SK-N-SH treated with all-trans-retinoic acid at 6 μM for 48 hours (cell line): ENCODE data around the gene OSGIN1.

Experiments
- BACH2 ChIP-seq: fragments of 250-450 bp; sonication (Bioruptor Pico); IDR thresholded peaks from 2 replicates; pipeline ENCODE4 v1.9.0; 2021; ENCODE audit warnings: mild to moderate bottlenecking, borderline replicate concordance
- SNAI2 ChIP-seq: fragments of 250-450 bp; sonication (Bioruptor Pico); IDR thresholded peaks from 2 replicates; pipeline ENCODE4 v1.5.0; 2020; ENCODE audit warnings: mild to moderate bottlenecking, moderate library complexity
- TOX ChIP-seq: fragments of 250-450 bp; sonication (Bioruptor Pico); IDR thresholded peaks from 2 replicates; pipeline ENCODE4 v1.8.0; 2021; ENCODE audit warnings: mild to moderate bottlenecking, moderate library complexity, borderline replicate concordance
- ZFP3 ChIP-seq: fragments of 250-450 bp; sonication (Bioruptor Pico); IDR thresholded peaks from 2 replicates; pipeline ENCODE4 v1.5.0; 2020; ENCODE audit warnings: mild to moderate bottlenecking, moderate library complexity
- ZFP30 ChIP-seq: fragments of 450-650 bp; formaldehyde crosslinking; IDR thresholded peaks from 2 replicates; pipeline ENCODE4 v1.5.0; 2022; ENCODE audit warnings: mild to moderate bottlenecking, moderate library complexity
- ZNF565 ChIP-seq: fragments of 450-650 bp; formaldehyde crosslinking; conservative IDR thresholded peaks from 2 replicates; pipeline ENCODE4 v1.5.0; 2020; ENCODE audit warnings: low read depth, mild to moderate bottlenecking, moderate library complexity
- ZNF70 ChIP-seq: fragments of 450-650 bp; formaldehyde crosslinking; IDR thresholded peaks from 2 replicates; pipeline ENCODE4 v1.5.0; 2020; ENCODE audit warnings: mild to moderate bottlenecking, moderate library complexity
- ZNF8 ChIP-seq: fragments of 450-650 bp; formaldehyde crosslinking; IDR thresholded peaks from 2 replicates; pipeline ENCODE4 v1.5.0; 2020; ENCODE audit warnings: mild to moderate bottlenecking, moderate library complexity
- TF ChIP-seq, protein P1 (sequence below): fragments of 250-450 bp; sonication (Bioruptor Pico); IDR thresholded peaks from 2 replicates; pipeline ENCODE4 v1.8.0; 2020; ENCODE audit warnings: mild to moderate bottlenecking, moderate library complexity, borderline replicate concordance
- TF ChIP-seq, protein P2 (sequence below): fragments of 250-450 bp; sonication (Bioruptor Pico); IDR thresholded peaks from 2 replicates; pipeline ENCODE4 v1.5.0; 2020; ENCODE audit warnings: mild to moderate bottlenecking, moderate library complexity

DNA sequence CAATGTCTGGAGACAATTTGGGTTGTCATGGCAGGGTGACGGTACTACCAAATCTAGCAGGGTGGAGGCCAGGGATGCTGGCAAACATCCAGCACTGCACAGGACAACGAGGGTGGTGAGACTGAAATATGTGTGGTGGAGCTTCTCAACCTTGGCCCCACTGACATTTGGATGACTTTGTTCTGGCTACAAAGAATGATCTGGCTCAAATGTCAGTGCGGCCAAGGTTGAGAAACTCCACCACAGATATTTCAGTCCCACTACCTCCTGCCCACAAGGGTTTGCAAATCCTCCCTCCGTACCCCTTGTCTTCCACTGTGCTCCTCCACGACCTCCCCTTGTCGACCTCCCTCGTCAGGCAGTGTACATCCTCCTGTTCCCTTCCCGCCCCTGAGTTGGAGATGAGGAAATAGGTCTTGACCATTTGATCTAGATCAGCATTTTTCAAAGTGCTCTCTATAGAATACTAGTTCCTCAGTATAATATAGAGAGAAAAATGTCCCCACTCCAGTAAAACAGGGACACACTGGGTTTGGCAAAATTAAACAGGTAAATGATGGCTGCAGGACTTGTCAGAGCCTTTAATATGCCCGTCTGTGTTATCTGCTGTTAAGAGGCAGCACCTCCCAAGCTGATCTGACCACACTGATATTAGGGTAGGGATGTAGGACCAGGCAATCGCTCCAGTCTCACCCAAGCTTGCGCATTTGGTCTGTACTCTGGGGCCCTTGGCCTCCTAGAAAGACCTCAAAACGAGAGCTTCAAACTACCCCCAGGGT lies 6.8 kb downstream of the OSGIN1 start:
- TF ChIP-seq, protein P1, sequence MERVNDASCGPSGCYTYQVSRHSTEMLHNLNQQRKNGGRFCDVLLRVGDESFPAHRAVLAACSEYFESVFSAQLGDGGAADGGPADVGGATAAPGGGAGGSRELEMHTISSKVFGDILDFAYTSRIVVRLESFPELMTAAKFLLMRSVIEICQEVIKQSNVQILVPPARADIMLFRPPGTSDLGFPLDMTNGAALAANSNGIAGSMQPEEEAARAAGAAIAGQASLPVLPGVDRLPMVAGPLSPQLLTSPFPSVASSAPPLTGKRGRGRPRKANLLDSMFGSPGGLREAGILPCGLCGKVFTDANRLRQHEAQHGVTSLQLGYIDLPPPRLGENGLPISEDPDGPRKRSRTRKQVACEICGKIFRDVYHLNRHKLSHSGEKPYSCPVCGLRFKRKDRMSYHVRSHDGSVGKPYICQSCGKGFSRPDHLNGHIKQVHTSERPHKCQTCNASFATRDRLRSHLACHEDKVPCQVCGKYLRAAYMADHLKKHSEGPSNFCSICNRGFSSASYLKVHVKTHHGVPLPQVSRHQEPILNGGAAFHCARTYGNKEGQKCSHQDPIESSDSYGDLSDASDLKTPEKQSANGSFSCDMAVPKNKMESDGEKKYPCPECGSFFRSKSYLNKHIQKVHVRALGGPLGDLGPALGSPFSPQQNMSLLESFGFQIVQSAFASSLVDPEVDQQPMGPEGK: no peak
- no peak for TF ChIP-seq ZNF565 (CRISPR knock-in tag)
- TF ChIP-seq ZFP30 (CRISPR knock-in tag): no peak
- TF ChIP-seq, protein P2, sequence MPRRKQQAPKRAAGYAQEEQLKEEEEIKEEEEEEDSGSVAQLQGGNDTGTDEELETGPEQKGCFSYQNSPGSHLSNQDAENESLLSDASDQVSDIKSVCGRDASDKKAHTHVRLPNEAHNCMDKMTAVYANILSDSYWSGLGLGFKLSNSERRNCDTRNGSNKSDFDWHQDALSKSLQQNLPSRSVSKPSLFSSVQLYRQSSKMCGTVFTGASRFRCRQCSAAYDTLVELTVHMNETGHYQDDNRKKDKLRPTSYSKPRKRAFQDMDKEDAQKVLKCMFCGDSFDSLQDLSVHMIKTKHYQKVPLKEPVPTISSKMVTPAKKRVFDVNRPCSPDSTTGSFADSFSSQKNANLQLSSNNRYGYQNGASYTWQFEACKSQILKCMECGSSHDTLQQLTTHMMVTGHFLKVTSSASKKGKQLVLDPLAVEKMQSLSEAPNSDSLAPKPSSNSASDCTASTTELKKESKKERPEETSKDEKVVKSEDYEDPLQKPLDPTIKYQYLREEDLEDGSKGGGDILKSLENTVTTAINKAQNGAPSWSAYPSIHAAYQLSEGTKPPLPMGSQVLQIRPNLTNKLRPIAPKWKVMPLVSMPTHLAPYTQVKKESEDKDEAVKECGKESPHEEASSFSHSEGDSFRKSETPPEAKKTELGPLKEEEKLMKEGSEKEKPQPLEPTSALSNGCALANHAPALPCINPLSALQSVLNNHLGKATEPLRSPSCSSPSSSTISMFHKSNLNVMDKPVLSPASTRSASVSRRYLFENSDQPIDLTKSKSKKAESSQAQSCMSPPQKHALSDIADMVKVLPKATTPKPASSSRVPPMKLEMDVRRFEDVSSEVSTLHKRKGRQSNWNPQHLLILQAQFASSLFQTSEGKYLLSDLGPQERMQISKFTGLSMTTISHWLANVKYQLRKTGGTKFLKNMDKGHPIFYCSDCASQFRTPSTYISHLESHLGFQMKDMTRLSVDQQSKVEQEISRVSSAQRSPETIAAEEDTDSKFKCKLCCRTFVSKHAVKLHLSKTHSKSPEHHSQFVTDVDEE (CRISPR knock-in tag): no peak
- TF ChIP-seq TOX: no peak
- TF ChIP-seq BACH2 (CRISPR knock-in tag): no peak
- TF ChIP-seq ZFP3 (CRISPR knock-in tag): no peak
- no peak for TF ChIP-seq SNAI2
- TF ChIP-seq ZNF8 (CRISPR knock-in tag): no peak
- TF ChIP-seq ZNF70 (CRISPR knock-in tag): no peak
